BLaER1 (cell line): Measurements from ENCODE around the gene SLC4A8.

Source experiments
- H3K27ac ChIP-seq: shearing (Covaris generic); formaldehyde crosslinking; 2 replicates; pipeline ENCODE4 v1.8.1; 2022
- H3K27me3 ChIP-seq: shearing (Covaris generic); formaldehyde crosslinking; 2 replicates; pipeline ENCODE4 v1.8.1; 2022
- H3K36me3 ChIP-seq: shearing (Covaris generic); formaldehyde crosslinking; 2 replicates; pipeline ENCODE4 v1.8.1; 2022
- H3K4me1 ChIP-seq: shearing (Covaris generic); formaldehyde crosslinking; 2 replicates; pipeline ENCODE4 v1.8.1; 2022
- H3K4me2 ChIP-seq: shearing (Covaris generic); formaldehyde crosslinking; 2 replicates; pipeline ENCODE4 v1.8.1; 2022
- H3K4me3 ChIP-seq: shearing (Covaris generic); formaldehyde crosslinking; 2 replicates; pipeline ENCODE4 v1.8.1; 2022
- H3K9ac ChIP-seq: shearing (Covaris generic); formaldehyde crosslinking; 2 replicates; pipeline ENCODE4 v1.8.1; 2022
- H3K9me3 ChIP-seq: shearing (Covaris generic); formaldehyde crosslinking; 2 replicates; pipeline ENCODE4 v1.8.1; 2022
- H4K20me1 ChIP-seq: shearing (Covaris generic); formaldehyde crosslinking; 2 replicates; pipeline ENCODE4 v1.8.1; 2022
- Cebpa-rat ChIP-seq: shearing (Covaris generic); IDR thresholded peaks from 2 replicates; pipeline ENCODE4 v1.8.1; 2022

Gene SLC4A8

DNA sequence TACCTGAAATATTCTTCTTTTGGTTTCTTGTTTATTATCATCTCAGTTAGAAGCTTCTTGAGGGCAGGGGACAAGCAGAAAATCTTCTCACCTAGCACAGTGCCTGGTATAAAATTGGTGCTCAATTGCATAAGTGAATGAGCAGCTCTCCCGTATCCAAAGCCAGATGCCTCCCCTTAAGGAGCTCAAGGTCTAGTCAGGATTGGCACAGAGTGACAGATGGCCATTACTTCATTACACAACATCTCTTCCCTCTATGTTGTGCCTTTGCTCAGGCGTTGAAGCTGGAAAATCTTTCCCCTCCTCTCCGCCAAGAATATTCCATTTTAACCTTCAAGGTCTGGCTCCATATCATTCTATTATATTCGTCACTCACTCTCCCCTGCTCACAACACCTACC is 3.6 kb downstream of the SLC4A8 start:
- Histone ChIP-seq H3K9me3 (no peaks in the 10 kb centered on the region), H3K4me1 (peaks cover 24% of the 10 kb centered on the region), H3K4me3 (no peak overlapping the region), H4K20me1 (no peaks in the 10 kb centered on the region), H3K27ac (no peak overlapping the region), H3K36me3 (no peaks in the 10 kb centered on the region), H3K4me2 (no peak overlapping the region), H3K9ac (no peak overlapping the region), H3K27me3 (no peaks in the 10 kb centered on the region)
- TF ChIP-seq Cebpa-rat = no peak

GRCh38 chr12:51429700-51430099 is 5.1 kb downstream of the SLC4A8 start:
- no peaks in the 10 kb centered on the region for H4K20me1 ChIP-seq
- H3K9me3 ChIP-seq = no peaks in the 10 kb centered on the region
- no peak overlapping the region for H3K27ac ChIP-seq
- H3K4me3 ChIP-seq = no peak overlapping the region
- peaks cover 20% of the 10 kb centered on the region for H3K4me1 ChIP-seq
- H3K9ac ChIP-seq = no peak overlapping the region
- no peaks in the 10 kb centered on the region for H3K36me3 ChIP-seq
- H3K27me3 ChIP-seq = no peaks in the 10 kb centered on the region
- no peak for TF ChIP-seq Cebpa-rat
- no peak overlapping the region for H3K4me2 ChIP-seq

DNA sequence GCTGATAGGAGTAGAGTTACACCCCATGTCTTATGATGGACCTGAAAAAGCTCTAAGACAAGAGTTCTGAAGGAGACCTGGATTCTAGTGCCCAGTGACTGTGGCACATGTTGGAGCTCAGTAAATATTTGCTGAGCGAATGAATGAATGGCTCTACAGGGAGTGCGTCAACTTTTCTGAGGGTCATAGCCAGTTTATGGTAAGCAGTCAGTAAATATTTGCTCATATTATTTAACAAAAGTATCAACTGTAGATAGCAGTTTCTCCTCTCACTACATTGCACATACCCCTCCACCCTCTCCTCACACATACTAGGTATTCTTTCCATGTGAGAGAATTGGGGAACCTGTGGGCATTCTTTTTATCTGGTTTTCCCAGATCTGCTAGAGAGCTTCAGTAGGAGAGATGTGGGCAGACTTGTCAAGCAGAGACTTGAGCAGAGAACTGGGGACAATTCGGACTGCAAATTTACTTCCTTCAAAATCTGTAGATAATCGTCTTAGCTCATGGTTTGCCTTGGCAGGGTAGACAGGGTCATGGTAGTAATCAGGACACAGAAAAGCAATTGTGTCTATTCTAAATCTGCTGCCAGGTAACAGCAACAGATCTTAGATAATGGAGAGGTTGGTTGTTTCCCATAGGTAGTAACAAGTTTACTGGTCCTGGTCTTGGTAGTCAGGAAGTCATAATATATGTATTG is 5.7 kb downstream of the SLC4A8 start:
- Histone ChIP-seq H3K4me2 (no peak overlapping the region), H4K20me1 (no peaks in the 10 kb centered on the region)

GRCh38 chr12:51432921-51433320 is 8.3 kb downstream of the SLC4A8 start:
- no peak for TF ChIP-seq Cebpa-rat

More for the DNA sequence above, 5.7 kb downstream of the SLC4A8 start:
- Histone ChIP-seq H3K4me1 (peaks cover 15% of the 10 kb centered on the region), H3K27ac (no peak overlapping the region), H3K4me3 (no peak overlapping the region), H3K9me3 (no peaks in the 10 kb centered on the region), H3K9ac (no peak overlapping the region), H3K36me3 (no peaks in the 10 kb centered on the region), H3K27me3 (no peaks in the 10 kb centered on the region)
- no peak for TF ChIP-seq Cebpa-rat

DNA sequence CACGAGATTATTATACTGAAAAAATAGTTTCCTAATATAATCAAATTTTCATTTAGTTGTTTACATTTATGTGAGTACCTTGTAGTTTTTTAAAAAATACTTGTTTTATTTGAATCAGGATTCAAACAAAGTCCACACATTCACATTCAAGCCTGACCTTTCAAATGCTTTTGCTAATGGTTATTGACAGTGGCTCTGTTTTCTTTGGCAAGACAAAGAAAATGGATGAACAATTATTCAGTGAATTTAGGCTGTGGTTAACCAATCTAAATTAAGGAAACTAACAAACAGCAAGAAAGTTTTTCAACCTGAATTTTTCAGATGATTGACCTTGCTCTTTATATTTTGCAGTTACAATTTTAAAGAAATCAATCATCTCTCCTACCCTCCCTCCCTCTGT is 9.7 kb downstream of the SLC4A8 start:
- TF ChIP-seq Cebpa-rat = no peak
- Histone ChIP-seq H4K20me1 (no peaks in the 10 kb centered on the region), H3K27ac (no peak overlapping the region), H3K27me3 (no peaks in the 10 kb centered on the region), H3K4me1 (peaks cover 9% of the 10 kb centered on the region; the same call in 1 of the 2 replicates), H3K4me3 (no peak overlapping the region), H3K36me3 (no peaks in the 10 kb centered on the region), H3K9me3 (no peaks in the 10 kb centered on the region), H3K9ac (no peak overlapping the region), H3K4me2 (no peak overlapping the region)

More at GRCh38 chr12:51432921-51433320, 8.3 kb downstream of the SLC4A8 start:
- no peak overlapping the region for H3K9ac ChIP-seq
- H3K27ac ChIP-seq = no peak overlapping the region
- no peaks in the 10 kb centered on the region for H4K20me1 ChIP-seq
- H3K9me3 ChIP-seq = no peaks in the 10 kb centered on the region
- peaks cover 9% of the 10 kb centered on the region; the same call in 1 of the 2 replicates for H3K4me1 ChIP-seq
- no peaks in the 10 kb centered on the region for H3K36me3 ChIP-seq
- no peaks in the 10 kb centered on the region for H3K27me3 ChIP-seq
- peak overlapping the region; percentile 29 for H3K4me2 ChIP-seq
- no peak overlapping the region for H3K4me3 ChIP-seq

- Histone ChIP-seq H3K4me3 (no peak overlapping the region), H3K27ac (no peak overlapping the region), H3K9me3 (no peaks in the 10 kb centered on the region), H3K4me2 (no peak overlapping the region), H3K4me1 (peaks cover 9% of the 10 kb centered on the region; the same call in 1 of the 2 replicates), H3K27me3 (no peaks in the 10 kb centered on the region), H3K36me3 (no peaks in the 10 kb centered on the region), H3K9ac (no peak overlapping the region), H4K20me1 (no peaks in the 10 kb centered on the region)
- no peak for TF ChIP-seq Cebpa-rat
Measured at GRCh38 chr12:51437431-51437830, 12.8 kb downstream of the SLC4A8 start.

DNA sequence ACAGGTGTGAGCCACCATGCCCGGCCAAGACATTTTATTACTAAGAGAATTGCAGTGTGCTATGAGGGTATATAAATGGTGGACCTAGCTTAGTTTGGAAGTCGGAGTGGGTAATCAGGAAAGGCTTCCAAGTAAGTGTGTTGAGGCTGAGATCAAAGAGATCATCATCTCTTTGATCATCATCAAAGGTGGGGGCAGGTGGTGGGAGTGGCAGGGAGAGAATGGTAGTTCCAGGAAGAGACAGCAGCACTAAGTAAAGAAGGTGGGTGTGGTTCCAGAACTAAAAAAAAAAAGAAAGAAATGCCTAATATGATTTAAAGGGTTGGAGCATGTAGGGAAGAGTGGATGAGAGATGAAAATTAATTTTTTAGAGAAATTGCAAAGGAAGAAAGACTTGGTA is 14.7 kb downstream of the SLC4A8 start:
- Histone ChIP-seq H3K4me3 (no peak overlapping the region), H4K20me1 (no peaks in the 10 kb centered on the region), H3K27ac (no peak overlapping the region), H3K9me3 (no peaks in the 10 kb centered on the region), H3K4me2 (no peak overlapping the region), H3K9ac (no peak overlapping the region), H3K4me1 (no peaks in the 10 kb centered on the region), H3K27me3 (no peaks in the 10 kb centered on the region), H3K36me3 (no peaks in the 10 kb centered on the region)
- no peak for TF ChIP-seq Cebpa-rat

- Histone ChIP-seq H3K9me3 (no peaks in the 10 kb centered on the region), H3K9ac (no peak overlapping the region), H3K4me1 (no peaks in the 10 kb centered on the region), H3K4me2 (no peak overlapping the region), H3K27me3 (no peaks in the 10 kb centered on the region), H3K36me3 (no peaks in the 10 kb centered on the region), H3K4me3 (no peak overlapping the region), H4K20me1 (no peaks in the 10 kb centered on the region), H3K27ac (no peak overlapping the region)
- no peak for TF ChIP-seq Cebpa-rat
Measured at GRCh38 chr12:51441583-51441982, 17.0 kb downstream of the SLC4A8 start.

- Histone ChIP-seq H3K27me3 (no peaks in the 10 kb centered on the region), H4K20me1 (no peaks in the 10 kb centered on the region), H3K36me3 (no peaks in the 10 kb centered on the region), H3K4me3 (no peak overlapping the region), H3K4me2 (no peak overlapping the region), H3K9me3 (no peaks in the 10 kb centered on the region), H3K27ac (no peak overlapping the region), H3K9ac (no peak overlapping the region), H3K4me1 (no peaks in the 10 kb centered on the region)
- TF ChIP-seq Cebpa-rat = no peak
Measured at GRCh38 chr12:51442324-51442723, 17.7 kb downstream of the SLC4A8 start.

- Histone ChIP-seq H3K9me3 (no peaks in the 10 kb centered on the region), H3K4me1 (peaks cover 4% of the 10 kb centered on the region), H3K4me3 (no peak overlapping the region), H3K27me3 (no peaks in the 10 kb centered on the region), H4K20me1 (no peaks in the 10 kb centered on the region), H3K9ac (no peak overlapping the region), H3K36me3 (no peaks in the 10 kb centered on the region), H3K27ac (no peak overlapping the region), H3K4me2 (no peak overlapping the region)
- TF ChIP-seq Cebpa-rat = no peak
Measured at GRCh38 chr12:51443573-51443972, 18.9 kb downstream of the SLC4A8 start.
